Embryonic facial prominence (tissue), 1 donor: ENCODE data around the gene NAV3.

ENCODE experiments used
- DNase-seq: peaks from one replicate; pipeline ENCODE4 v3.0.0-alpha.2; 2016; ENCODE audit errors: extremely low spot score

NAV3 gene

GRCh38 chr12:78260976-78261375 lies 430.3 kb downstream of the NAV3 start:
- DNase-seq, result no peak

DNA sequence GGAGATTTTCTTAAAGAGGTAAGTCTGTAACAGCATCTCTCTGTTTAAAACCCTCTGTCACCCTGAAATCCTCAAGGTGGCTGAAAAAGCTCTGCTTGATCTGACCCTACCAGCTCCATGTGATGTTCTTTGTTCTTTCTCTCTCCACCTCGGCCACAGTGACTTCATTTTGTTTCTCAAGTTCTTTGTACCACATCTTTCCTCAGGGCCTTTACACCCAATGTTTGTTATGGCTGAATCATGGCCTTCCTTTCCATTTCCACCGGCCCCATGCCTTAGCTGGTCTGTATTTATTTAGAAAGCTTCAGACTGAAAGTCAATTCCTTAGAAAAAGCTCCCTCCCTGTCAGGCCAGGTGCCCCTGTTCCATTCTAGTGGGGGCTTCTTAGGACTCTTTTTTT lies 431.2 kb downstream of the NAV3 start:
- no peak for DNase-seq
